T-helper 2 cell treated with Interferon-gamma antibody and Interleukin-4, amounts not matched to agents 5 μg/mL and 100 μg/mL, for 36 hours (primary cell): ENCODE data around the gene TNRC6B.
"Not testable (repeated sequence)": the region's sequence is repeated elsewhere in the genome, so short reads cannot be mapped to it uniquely, and the experiment has no call there.

Experiments
- DNase-seq: peaks from one replicate; pipeline ENCODE4 v3.0.0; 2021; ENCODE audit warnings: low spot score
- H3K27ac Mint-ChIP-seq: one replicate; pipeline ENCODE4 v1.8.0; 2021; ENCODE audit warnings: mild to moderate bottlenecking, mixed read lengths
- H3K27me3 Mint-ChIP-seq: one replicate; pipeline ENCODE4 v1.8.0; 2021; ENCODE audit warnings: low read depth, mixed read lengths
- H3K36me3 Mint-ChIP-seq: one replicate; pipeline ENCODE4 v1.8.0; 2021; ENCODE audit warnings: low read depth, mixed read lengths
- H3K4me1 Mint-ChIP-seq: one replicate; pipeline ENCODE4 v1.8.0; 2021; ENCODE audit warnings: low read depth, mixed read lengths
- H3K4me3 Mint-ChIP-seq: one replicate; pipeline ENCODE4 v1.8.0; 2022; ENCODE audit warnings: mild to moderate bottlenecking, moderate library complexity, mixed read lengths
- H3K9me3 Mint-ChIP-seq: one replicate; pipeline ENCODE4 v1.8.0; 2021; ENCODE audit warnings: mixed read lengths

TNRC6B gene

DNA sequence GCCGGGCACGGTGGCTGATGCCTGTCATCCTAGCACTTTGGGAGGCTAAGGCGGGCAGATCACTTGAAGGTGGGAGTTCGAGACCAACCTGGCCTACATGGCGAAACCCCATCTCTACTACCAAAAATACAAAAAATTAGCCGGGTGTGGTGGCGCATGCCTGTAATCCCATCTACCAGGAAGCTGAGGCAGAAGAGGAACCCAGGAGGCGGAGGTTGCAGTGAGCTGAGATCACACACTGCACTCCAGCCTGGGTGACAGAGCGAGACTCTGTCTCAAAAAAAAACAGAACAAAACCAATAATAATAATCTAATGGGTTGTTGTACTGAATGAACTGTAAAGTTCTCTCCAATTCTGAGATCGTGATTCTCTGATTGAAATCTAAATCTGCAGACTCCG, 200.7 kb downstream of the TNRC6B start:
- H3K4me1 Mint-ChIP-seq, H3K4me3 Mint-ChIP-seq, H3K27ac Mint-ChIP-seq, H3K27me3 Mint-ChIP-seq, H3K9me3 Mint-ChIP-seq, DNase-seq: not testable (repeated sequence)
- peaks cover 15% of the 10 kb centered on the region for H3K36me3 Mint-ChIP-seq

GRCh38 chr22:40381461-40381860, 203.7 kb downstream of the TNRC6B start:
- peaks cover 9% of the 10 kb centered on the region for H3K36me3 Mint-ChIP-seq
- H3K27ac Mint-ChIP-seq, result no peak overlapping the region
- H3K27me3 Mint-ChIP-seq, result no peaks in the 10 kb centered on the region
- no peak overlapping the region for H3K4me3 Mint-ChIP-seq
- no peaks in the 10 kb centered on the region for H3K9me3 Mint-ChIP-seq
- peaks cover 20% of the 10 kb centered on the region for H3K4me1 Mint-ChIP-seq
- DNase-seq, result no peak

- H3K9me3 Mint-ChIP-seq, result no peaks in the 10 kb centered on the region
- peak overlapping the region; percentile 5 for H3K27ac Mint-ChIP-seq
- DNase-seq, result no peak
- H3K36me3 Mint-ChIP-seq, result peaks cover 9% of the 10 kb centered on the region
- peaks cover 34% of the 10 kb centered on the region for H3K4me1 Mint-ChIP-seq
- H3K4me3 Mint-ChIP-seq, result no peak overlapping the region
- no peaks in the 10 kb centered on the region for H3K27me3 Mint-ChIP-seq
Measured at GRCh38 chr22:40383905-40384304, 206.2 kb downstream of the TNRC6B start.

- peaks cover 35% of the 10 kb centered on the region for H3K4me1 Mint-ChIP-seq
- no peaks in the 10 kb centered on the region for H3K27me3 Mint-ChIP-seq
- peak; percentile 30 for DNase-seq
- no peaks in the 10 kb centered on the region for H3K9me3 Mint-ChIP-seq
- peaks cover 12% of the 10 kb centered on the region for H3K36me3 Mint-ChIP-seq
- H3K4me3 Mint-ChIP-seq, result peak overlapping the region; percentile 82
- peak overlapping the region; percentile 94 for H3K27ac Mint-ChIP-seq
Measured at GRCh38 chr22:40385036-40385782, 207.5 kb downstream of the TNRC6B start.
